Stimulated activated naive CD4-positive, alpha-beta T cell treated with Interleukin-2 at 50 U/mL for 16 hours (primary cell): ENCODE measurements around the gene SPACDR.
"Not testable (repeated sequence)": the region's sequence is repeated elsewhere in the genome, so short reads cannot be mapped to it uniquely, and the experiment has no call there.

Experiments used
- DNase-seq: peaks from one replicate; lab custom pipeline; 2025; lab: John Stamatoyannopoulos, UW

Gene SPACDR

GRCh38 chr7:100464210-100464660 is at the start of gene SPACDR:
SPACDR (minus strand) TSS chr7:100464260; CDS start chr7:100464025, 235 bp downstream.
- no peak for DNase-seq

- DNase-seq, result no peak
Observed at GRCh38 chr7:100513212-100513810, 49.3 kb upstream of the SPACDR start.

GRCh38 chr7:100510437-100511239 is 46.6 kb upstream of the SPACDR start:
- no peak for DNase-seq

DNA sequence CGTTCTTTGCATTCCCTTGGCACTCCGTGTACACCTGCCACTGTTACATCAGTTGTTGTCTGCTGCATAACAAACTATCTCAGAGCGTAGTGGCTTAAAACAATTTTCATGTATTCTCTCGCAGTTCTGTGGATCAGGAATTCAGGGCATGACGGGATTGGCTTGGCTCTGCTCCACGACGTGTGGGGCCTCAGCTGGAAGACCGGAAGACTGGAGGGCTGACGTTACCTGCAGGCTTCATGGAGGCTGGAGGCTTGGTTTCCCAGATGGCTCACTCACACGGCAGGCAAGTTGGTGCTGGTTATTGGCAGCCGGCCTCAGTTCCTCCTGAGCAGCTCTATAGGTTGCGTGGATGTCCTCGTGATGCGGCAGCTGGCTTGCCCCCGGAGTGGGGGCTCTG is 45.2 kb upstream of the SPACDR start:
- DNase-seq, result no peak

GRCh38 chr7:100506356-100506923 is 42.4 kb upstream of the SPACDR start:
- DNase-seq, result no peak

GRCh38 chr7:100504887-100505611 is 41.0 kb upstream of the SPACDR start:
- no peak for DNase-seq

- DNase-seq, result not testable (repeated sequence)
Observed at GRCh38 chr7:100504031-100504430, 40.0 kb upstream of the SPACDR start.

DNA sequence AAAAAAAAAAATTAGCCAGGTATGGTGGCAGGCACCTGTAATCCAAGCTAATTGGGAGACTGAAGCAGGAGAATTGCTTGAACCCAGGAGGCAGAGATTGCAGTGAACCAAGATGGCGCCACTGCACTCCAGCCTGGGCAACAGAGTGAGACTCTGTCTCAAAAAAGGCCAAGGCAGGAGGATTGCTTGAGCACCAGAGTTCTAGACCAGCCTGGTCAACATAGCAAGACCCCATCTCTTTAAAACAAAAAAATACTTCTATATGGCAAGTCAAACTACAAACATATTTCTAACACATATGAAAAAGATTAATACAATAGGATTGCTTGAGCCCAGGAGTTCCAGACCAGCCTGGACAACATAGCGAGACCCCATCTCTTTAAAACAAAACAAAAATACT is 36.7 kb upstream of the SPACDR start:
- not testable (repeated sequence) for DNase-seq

GRCh38 chr7:100496509-100496908 is 32.4 kb upstream of the SPACDR start:
- DNase-seq, result no peak

- DNase-seq, result peak; percentile 48
Observed at GRCh38 chr7:100493476-100494264, 29.6 kb upstream of the SPACDR start.

DNA sequence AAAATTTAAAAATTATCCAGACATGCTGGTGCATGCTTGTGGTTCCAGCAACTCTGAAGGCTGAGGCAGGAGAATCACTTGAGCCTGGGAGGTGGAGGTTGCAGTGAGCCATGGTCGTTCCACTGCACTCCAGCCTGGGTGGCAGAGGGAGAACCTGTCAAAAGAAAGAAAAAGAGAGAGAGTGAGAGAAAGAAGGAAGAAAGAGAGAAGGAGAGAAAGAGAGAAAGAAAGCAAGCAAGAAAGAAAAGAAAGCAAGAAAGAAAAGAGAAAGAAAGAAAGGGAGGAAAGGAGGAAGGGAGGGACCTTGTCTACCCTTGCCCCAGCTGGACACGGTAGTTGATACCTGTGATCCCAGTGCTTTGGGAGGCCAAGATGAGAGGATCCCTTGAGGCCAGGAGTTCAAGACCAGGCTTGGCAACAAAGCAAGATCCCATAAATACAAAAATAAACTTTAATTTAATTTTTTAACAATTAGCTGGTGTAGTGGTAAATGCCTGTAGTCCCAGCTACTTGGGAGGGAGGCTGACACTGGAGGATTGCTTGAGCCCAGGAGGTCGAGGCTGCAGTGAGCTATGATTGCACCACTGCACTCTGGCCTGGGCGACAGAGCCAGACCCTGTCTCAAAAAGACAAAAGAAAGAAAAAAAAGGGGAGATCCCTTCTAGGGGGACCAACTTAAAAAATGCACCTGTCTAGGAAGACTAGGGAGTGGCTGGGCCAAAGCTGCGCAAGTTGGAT is 28.8 kb upstream of the SPACDR start:
- DNase-seq, result no peak

DNA sequence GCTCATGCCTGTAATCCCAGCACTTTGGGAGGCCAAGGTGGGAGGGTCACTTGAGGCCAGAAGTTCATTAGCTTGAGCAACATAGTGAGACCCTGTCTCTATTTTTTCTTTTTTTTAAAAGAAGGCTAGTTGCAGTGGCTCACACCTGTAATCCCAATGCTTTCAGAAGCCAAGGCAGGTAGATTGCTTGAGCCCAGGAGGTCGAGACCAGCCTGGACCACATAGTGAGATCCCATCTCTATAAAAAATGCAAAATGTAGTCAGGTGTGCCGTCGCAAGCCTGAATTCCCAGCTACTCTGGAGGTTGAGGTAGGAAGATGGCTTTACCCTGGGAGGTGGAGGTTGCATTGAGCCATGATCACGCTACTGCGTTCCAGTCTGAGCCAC is 27.1 kb upstream of the SPACDR start:
- no peak for DNase-seq

DNA sequence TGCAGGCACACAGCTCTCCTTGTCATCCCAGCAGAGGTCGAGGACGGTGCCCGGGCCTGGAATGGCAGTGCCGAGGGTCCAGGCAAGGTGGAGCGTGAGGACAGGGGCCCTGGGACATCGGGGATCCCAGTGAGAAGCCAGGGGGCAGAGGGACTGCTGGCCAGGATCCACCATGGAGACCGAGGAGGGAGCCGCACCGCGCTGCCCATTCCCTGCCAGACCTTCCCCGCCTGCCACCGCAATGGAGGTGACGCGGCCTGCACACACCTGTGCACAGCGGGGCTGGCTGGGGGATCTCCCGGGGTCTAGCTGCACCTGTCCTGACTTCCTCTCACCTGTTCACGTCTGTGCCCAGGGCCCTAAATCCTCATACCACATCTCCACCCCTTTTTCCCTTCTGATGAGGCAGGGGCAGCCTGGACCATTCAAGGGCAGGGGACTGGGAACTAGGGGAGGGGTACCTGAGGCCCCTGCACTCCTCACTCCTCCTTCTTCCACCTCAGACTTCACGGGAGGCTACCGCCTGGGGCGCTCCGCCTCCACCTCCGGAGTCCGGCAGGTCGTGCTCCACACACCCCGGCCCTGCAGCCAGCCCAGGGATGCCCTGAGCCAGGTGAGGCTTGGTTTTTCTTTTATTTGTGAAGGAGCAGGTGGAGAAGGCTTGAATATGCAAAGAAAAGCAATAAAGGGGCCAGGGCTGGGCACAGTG is 26.6 kb upstream of the SPACDR start:
- DNase-seq, result no peak

- DNase-seq, result no peak
Observed at GRCh38 chr7:100489824-100490223, 25.8 kb upstream of the SPACDR start.

DNA sequence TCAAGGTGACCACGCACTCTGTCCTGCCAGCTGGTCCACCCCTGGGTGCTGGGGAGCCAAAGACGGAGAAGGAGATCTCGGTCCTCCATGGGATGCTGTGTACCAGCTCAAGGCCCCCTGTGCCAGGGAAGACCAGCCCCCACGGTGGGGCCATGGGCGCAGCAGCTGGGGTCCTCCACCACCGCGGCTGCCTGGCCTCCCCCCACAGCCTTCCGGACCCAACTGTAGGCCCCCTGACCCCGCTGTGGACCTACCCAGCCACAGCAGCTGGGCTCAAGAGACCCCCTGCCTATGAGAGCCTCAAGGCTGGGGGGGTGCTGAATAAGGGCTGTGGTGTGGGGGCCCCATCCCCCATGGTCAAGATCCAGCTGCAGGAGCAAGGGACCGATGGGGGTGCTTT is 25.1 kb upstream of the SPACDR start:
- DNase-seq, result no peak

- no peak for DNase-seq
Observed at GRCh38 chr7:100488333-100489095, 24.5 kb upstream of the SPACDR start.

GRCh38 chr7:100486753-100487446 is 22.8 kb upstream of the SPACDR start:
- no peak for DNase-seq

DNA sequence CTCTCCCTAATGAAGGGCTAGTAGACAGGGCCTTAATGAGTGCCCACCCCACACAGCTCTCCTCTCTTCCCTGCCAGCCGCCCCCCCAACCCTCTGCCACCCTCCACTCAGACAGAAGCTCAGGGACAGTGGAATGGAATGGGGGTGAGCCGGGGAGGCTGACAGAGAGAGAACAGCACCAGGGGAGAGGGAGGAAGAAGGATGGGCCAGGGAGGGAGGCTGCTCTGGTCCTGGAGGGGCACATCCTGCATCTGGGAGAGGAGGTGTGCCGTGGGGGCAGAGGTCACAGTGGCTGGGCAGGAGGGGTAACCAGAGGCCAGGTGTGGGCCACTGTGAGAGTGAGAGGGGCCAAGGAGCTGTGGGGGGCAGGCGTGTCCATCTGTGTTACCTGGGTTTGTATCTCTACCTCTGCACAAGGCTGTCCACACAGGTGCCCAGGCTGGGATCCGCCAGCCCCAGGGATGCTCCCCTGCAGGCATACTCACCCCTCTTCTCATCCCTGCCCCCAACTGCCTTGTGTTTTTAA is 22.1 kb upstream of the SPACDR start:
- DNase-seq, result no peak

DNA sequence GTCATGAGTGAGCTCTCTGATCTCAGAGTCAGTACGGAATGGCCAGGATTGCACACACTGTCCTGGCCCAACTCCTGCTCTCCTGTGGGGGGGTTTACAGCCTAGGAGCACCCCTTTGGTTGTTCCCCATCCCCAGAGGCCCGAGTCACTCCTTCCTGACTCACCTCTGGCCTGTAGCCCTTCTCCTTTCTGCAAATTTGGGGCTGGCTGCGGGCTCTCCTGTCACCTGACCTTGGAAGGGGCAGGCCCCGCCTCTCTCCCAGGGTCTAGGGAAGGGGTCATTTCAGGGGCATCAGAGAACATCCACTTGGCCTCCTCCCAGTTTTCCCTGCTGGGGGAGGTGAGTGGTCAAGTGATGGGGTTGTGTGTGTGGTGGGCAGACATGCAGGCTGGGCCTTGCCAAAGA is 21.4 kb upstream of the SPACDR start:
- DNase-seq, result no peak
